ENCODE data around the gene MAZ.

Gene MAZ

DNA sequence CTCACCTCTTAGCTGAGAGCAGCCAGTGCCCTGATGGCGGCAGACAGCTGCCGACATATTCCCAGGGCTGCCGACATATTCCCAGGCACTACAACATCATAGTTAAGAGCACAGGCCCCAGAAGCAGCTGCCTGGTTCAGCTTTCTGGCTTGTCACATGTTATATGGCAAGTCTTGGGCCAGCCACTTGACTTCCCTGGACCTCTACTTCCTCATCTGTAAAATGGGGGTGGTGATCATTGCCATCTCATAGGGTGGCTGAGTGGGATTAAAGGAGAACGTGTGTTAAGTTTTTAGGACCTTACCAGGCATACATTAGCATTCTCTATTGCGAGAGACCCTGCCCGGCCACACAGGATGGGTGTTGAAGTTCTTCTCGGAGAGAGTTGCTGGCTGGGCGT lies 37.6 kb downstream of the MAZ start:
- TF ChIP-seq CTCF (conservative IDR thresholded peaks at IDR 0.05; ENCODE audit: low read depth, low read length) = no peak
- H3K4me3 ChIP-seq (ENCODE audit: low read depth, low read length) = no peak overlapping the region
- DNase-seq (ENCODE audit: low read depth) = no peak

DNA sequence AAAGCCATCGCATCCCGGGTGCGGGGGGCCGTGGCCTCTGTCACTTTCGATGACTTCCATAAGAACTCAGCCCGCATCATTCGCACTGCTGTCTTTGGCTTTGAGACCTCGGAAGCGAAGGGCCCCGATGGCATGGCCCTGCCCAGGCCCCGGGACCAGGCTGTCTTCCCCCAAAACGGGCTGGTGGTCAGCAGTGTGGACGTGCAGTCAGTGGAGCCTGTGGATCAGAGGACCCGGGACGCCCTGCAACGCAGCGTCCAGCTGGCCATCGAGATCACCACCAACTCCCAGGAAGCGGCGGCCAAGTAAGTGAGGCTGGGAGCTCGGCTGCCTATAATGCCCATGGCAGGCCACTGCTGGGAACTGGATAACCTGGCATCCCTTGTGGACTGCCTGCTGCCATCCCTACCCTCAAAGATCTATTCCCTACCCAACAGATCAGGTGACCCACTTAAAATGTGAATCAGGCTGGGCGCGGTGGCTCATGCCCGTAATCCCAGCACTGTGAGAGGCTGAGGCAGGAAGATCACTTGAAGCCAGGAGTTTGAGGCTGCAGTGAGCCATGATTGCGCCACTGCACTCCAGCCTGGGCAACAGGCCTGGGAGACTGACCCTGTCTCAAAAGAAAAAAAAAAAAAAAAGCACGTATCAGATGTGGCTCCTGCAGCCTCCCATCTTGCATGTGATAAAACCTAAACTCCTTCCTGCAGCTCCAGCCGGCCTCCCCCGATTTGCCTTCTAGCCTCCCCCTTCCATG lies 38.4 kb downstream of the MAZ start:
- H3K4me3 ChIP-seq (ENCODE audit: low read depth, low read length) = no peak overlapping the region
- no peak for TF ChIP-seq CTCF (conservative IDR thresholded peaks at IDR 0.05; ENCODE audit: low read depth, low read length)
- DNase-seq (ENCODE audit: low read depth) = peak; percentile 33

GRCh38 chr16:29845656-29846055 lies 39.3 kb downstream of the MAZ start:
- no peak for DNase-seq (ENCODE audit: low read depth)
- no peak for TF ChIP-seq CTCF (conservative IDR thresholded peaks at IDR 0.05; ENCODE audit: low read depth, low read length)
- H3K4me3 ChIP-seq (ENCODE audit: low read depth, low read length) = no peak overlapping the region

GRCh38 chr16:29848420-29849297 lies 42.3 kb downstream of the MAZ start:
- peak; percentile 92 for TF ChIP-seq CTCF (conservative IDR thresholded peaks at IDR 0.05; ENCODE audit: low read depth, low read length)
- H3K4me3 ChIP-seq (ENCODE audit: low read depth, low read length) = no peak overlapping the region
- peak; percentile 80 for DNase-seq (ENCODE audit: low read depth)

GRCh38 chr16:29849505-29849904 lies 43.2 kb downstream of the MAZ start:
- TF ChIP-seq CTCF (conservative IDR thresholded peaks at IDR 0.05; ENCODE audit: low read depth, low read length) = no peak
- peak; percentile 47 for DNase-seq (ENCODE audit: low read depth)
- no peak overlapping the region for H3K4me3 ChIP-seq (ENCODE audit: low read depth, low read length)

GRCh38 chr16:29850998-29851397 lies 44.7 kb downstream of the MAZ start:
- DNase-seq (ENCODE audit: low read depth) = no peak
- no peak for TF ChIP-seq CTCF (conservative IDR thresholded peaks at IDR 0.05; ENCODE audit: low read depth, low read length)

More at GRCh38 chr16:29850998-29851397, 44.7 kb downstream of the MAZ start:
- no peak overlapping the region for H3K4me3 ChIP-seq (ENCODE audit: low read depth, low read length)
